Measurements from ENCODE around the gene BST2.
A peak's percentile ranks its signal among the peaks of the same experiment; 100 is the strongest.

BST2 gene

DNA sequence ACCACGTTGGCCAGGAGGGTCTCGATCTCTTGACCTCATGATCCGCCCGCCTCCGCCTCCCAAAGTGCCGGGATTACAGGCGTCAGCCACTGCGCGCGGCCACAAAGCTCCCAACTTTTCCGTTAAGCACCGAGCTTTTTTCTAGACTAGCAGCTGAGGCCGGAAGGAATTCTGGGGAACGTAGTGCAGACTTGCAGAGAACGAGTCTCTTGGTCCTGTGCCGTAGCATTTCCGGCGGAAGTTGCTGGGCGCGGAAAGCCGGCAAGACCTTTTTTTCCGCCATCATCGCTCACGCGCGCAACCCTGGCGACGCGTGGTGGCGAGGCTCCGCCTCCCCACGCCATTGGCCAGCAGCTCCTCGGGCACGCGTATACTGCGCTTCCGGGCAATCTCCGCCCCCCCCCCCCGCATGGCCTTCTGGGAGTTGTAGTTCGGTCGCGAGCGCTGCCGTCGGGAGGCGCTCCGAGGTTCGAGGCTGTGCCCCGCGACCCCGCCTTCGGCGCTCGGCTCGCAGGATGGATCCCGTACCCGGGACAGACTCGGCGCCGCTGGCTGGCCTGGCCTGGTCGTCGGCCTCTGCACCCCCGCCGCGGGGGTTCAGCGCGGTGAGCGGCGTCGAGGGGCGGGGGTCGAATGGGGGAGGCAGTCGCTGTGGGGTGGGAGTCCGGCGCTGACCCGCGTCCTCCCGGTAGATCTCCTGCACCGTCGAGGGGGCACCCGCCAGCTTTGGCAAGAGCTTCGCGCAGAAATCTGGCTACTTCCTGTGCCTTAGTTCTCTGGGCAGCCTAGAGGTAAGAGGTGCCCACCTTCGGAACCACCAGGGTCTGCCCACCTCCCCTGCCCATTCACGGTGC, 14.4 kb upstream of the BST2 start, which contains the start of gene MVB12A:
TSS of gene MVB12A (plus strand) at position 427 of the 854 bp plus-strand sequence. CDS start at position 516, 89 bp downstream.
- peak; percentile 93 to 94 for DNase-seq

- no peak for DNase-seq
Measured at GRCh38 chr19:17419154-17419620, 13.8 kb upstream of the BST2 start.

DNA sequence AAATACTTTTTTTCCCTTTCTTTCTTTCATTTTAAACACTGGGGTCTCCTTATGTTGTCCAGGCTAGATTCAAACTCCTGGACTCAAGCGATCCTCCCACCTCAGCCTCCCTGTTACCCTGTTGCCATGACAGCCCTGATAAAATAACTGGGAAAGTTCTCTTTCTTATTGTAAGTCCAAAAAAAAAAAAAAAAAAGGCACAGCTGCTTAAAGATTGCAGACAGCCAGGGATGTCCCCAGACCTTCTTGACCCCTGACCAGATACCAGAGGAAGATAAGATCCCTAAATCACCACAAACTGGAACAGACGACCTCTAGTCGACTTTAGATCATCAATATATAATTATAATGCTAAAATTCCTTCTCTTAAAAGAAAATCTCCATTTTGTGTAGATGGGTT, 13.3 kb upstream of the BST2 start:
- no peak for DNase-seq

- no peak for DNase-seq
Measured at GRCh38 chr19:17415121-17415520, 9.7 kb upstream of the BST2 start.

GRCh38 chr19:17414097-17414496, 8.7 kb upstream of the BST2 start:
- no peak for DNase-seq

DNA sequence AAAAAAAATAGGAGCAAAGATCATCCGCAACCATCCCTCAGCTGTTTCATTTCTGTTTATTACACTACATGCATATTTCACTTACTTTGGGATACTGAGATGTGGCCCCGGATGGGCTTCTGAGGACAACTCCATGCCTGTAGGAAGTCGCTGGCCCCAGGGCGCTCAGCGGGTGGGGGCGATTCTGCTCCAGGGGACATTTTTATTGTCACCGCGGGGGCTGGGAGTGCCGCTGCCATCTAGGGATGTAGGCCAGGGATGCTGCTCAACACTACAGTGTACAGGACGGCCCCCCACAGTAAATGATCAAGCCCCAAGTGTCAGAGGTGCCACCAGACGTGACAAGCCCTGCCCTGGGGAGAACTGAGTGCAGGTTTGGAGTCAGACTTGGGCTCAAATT, 6.4 kb upstream of the BST2 start:
- DNase-seq = no peak

DNA sequence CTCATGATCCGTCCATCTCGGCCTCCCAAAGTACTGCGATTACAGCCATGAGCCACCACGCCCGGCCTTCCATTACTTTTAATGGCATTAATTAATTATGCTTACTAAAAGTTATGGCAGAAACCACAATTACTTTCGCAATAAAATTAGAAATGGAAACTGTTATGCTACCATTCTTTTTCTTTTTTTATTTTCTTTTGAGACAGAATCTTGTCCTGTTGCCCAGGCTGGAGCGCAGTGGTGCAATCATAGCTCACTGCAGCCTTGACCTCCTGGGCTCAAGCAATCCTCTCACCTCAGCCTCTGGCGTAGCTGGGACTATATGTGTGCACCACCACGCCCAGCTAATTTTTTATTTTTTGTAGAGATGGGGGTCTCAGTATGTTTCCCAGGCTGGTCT, 4.6 kb upstream of the BST2 start:
- DNase-seq = no peak

DNA sequence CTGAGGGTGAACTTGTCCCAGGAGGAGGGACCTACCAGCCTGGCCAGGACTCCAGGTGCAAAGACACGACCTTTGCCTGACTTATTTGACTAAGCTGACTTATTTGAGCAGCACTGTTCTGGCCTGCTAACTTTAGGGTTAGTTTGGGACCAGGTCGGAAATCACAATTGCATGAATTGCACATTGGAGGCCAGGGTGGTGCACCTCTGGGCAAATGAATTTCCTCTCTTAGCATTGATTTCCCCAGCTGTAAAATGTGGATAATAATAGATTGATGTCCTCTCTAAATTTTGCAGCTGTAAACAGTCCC, 1.4 kb upstream of the BST2 start:
- DNase-seq = no peak

DNA sequence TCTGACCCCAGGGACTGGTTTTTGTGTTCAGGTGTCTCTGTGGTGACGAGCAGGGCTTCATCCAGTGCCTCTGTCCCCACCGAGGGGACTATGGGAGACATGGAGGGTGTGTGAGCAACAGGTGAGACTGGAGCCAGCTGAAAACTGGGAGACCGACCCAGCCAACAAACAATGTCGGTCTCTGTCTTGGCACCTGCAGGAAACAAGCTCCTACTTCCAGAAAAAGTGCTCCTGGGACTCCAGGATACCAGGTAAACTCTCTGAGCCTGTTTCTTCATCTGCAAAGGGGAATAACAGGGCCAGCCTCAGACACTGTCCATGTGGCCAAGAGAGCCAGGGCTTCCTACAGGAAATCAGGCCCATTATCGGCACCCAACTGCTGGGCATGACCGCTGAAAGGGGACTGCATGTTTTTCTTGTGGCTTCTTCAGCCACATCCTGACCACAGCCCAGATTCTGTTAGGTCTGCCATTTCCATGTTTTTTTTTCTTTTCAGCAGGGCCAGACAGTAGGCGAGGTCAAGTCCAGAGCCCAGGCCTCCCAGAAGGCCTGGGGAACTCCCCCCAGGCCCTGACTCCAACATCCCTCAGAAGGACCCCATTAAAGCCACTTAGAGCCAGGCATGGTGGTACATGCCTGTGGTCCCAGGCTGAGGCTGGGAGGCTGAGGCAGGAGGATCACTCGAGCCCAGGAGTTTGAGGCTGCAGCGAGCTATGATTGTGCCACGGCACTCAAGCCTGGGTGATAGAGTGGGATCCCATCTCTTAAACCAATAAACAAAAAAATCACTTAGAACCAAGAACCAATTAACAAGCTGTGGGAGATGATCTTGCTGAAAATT, 836 bp upstream of the BST2 start:
- DNase-seq = no peak

GRCh38 chr19:17404621-17405249, 695 bp downstream of the BST2 start:
- DNase-seq = no peak

- DNase-seq = no peak
Measured at GRCh38 chr19:17404015-17404414, 1.4 kb downstream of the BST2 start.

- peak; percentile 26 to 51 for DNase-seq
Measured at GRCh38 chr19:17402982-17403855, 2.2 kb downstream of the BST2 start.

DNA sequence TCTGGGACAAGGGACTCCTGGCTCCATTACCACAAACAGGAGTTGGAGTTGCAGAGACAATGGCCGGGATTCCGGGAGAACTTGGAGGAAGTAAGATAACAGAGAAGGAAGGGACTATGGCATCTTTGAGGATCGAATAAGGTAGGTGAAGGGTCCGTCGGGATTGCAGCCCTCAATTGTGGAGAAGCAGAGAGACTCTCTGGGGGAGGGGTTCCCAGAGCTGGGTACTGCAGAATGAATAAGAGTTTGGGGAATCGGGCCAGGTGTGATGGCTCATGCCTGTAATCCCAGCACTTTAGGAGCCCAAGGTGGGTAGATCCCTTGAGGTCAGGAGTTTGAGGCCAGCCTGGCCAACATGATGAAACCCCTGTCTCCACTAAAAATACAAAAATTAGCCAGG, 3.8 kb downstream of the BST2 start:
- DNase-seq = no peak

DNA sequence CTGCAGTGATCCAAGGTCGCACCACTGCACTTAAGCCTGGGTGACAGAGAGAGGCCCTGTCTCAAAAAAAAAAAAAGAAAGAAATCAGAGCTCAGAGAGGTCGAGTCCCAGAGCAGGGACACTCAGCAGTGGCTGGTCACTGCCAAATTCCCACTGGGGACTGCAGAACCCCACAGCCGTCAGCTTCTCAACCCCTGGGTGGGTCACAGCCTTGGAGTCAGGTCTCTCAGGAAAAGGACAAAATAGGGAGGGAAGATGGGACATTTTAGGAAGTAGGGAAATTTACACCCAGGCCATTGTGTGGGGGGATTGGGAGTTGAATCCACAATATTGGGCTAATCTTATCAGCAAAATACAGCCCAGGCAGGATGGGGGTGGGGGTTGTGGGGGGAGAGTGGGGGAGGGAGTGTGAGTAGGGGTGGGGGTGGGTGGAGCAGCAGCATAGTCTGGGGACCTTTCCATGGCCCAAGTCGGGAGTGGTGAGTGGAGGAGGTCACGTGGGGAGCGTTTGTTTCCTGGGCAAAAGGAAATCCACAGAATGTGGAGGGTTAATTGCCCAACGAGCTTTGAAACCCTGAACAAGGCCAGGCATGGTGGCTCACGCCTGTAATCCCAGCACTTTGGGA, 6.4 kb downstream of the BST2 start:
- DNase-seq = no peak

- peak; percentile 61 to 63 for DNase-seq
Measured at GRCh38 chr19:17394891-17395415, 10.5 kb downstream of the BST2 start.

DNA sequence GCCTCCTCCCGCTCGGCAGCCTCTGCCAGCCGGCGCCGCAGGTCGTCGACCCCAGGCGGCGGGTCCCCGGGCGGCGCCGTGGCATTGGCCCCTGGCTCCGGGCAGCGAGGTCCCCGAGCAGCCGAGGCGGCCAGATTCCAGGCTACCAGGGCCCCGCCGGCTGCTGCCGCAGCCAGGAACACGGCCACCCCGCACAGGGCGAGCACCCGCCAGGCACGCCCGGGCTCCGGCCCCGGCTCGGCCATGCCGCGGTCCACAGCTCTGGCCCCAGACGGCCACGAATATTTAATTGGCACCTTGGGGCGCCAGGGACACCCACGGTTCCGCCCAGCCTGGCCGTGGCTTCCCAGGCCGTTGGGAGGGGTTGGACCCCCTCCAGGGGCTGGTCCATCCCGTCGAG, 11.5 kb downstream of the BST2 start, which contains the start of gene CCDC194:
TSS of gene CCDC194 (minus strand) at position 283 of the 400 bp plus-strand sequence. CDS start at position 245, 38 bp downstream.
- DNase-seq = no peak

- DNase-seq = no peak
Measured at GRCh38 chr19:17393002-17393401, 12.4 kb downstream of the BST2 start.

- DNase-seq = no peak
Measured at GRCh38 chr19:17391371-17392151, 13.9 kb downstream of the BST2 start.

- DNase-seq = peak; percentile 85 to 87
Measured at GRCh38 chr19:17390665-17391370, 14.6 kb downstream of the BST2 start.

Data from activated CD4-positive, alpha-beta T cell treated with anti-CD3 and anti-CD28 coated beads for 4 hours (primary cell).